ENCODE results near the gene ACOX1.

- TF ChIP-seq, protein P1, sequence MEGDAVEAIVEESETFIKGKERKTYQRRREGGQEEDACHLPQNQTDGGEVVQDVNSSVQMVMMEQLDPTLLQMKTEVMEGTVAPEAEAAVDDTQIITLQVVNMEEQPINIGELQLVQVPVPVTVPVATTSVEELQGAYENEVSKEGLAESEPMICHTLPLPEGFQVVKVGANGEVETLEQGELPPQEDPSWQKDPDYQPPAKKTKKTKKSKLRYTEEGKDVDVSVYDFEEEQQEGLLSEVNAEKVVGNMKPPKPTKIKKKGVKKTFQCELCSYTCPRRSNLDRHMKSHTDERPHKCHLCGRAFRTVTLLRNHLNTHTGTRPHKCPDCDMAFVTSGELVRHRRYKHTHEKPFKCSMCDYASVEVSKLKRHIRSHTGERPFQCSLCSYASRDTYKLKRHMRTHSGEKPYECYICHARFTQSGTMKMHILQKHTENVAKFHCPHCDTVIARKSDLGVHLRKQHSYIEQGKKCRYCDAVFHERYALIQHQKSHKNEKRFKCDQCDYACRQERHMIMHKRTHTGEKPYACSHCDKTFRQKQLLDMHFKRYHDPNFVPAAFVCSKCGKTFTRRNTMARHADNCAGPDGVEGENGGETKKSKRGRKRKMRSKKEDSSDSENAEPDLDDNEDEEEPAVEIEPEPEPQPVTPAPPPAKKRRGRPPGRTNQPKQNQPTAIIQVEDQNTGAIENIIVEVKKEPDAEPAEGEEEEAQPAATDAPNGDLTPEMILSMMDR (IDR thresholded peaks at IDR 0.05): no peak
- no peak for TF ChIP-seq POLR2A (IDR thresholded peaks at IDR 0.05)
These were observed 33.0 kb upstream of the ACOX1 start for GRCh38 chr17:76011951-76012350.
